ENCODE data around the gene PALS1.
"Not testable (repeated sequence)": the region's sequence is repeated elsewhere in the genome, so short reads cannot be mapped to it uniquely, and the experiment has no call there.

Gene PALS1

GRCh38 chr14:67267576-67268328 is 26.5 kb downstream of the PALS1 start:
- no peak for DNase-seq (ENCODE audit: low read depth)
- no peak overlapping the region for H3K4me3 ChIP-seq (ENCODE audit: low read depth, low read length)

GRCh38 chr14:67268426-67269150 is 27.4 kb downstream of the PALS1 start:
- no peak for DNase-seq (ENCODE audit: low read depth)
- no peak overlapping the region for H3K4me3 ChIP-seq (ENCODE audit: low read depth, low read length)
- TF ChIP-seq CTCF (IDR thresholded peaks at IDR 0.05; ENCODE audit: control insufficient read depth, extremely low read depth, insufficient read depth), result no peak

More at GRCh38 chr14:67267576-67268328, 26.5 kb downstream of the PALS1 start:
- no peak for TF ChIP-seq CTCF (IDR thresholded peaks at IDR 0.05; ENCODE audit: control insufficient read depth, extremely low read depth, insufficient read depth)

- DNase-seq (ENCODE audit: low read depth), result no peak
- H3K4me3 ChIP-seq (ENCODE audit: low read depth, low read length), result no peak overlapping the region
- TF ChIP-seq CTCF (IDR thresholded peaks at IDR 0.05; ENCODE audit: control insufficient read depth, extremely low read depth, insufficient read depth), result no peak
Observed at GRCh38 chr14:67269298-67270060, 28.2 kb downstream of the PALS1 start.

GRCh38 chr14:67270145-67270753 is 29.0 kb downstream of the PALS1 start:
- no peak for DNase-seq (ENCODE audit: low read depth)
- H3K4me3 ChIP-seq (ENCODE audit: low read depth, low read length), result no peak overlapping the region
- TF ChIP-seq CTCF (IDR thresholded peaks at IDR 0.05; ENCODE audit: control insufficient read depth, extremely low read depth, insufficient read depth), result no peak

GRCh38 chr14:67270933-67271332 is 29.7 kb downstream of the PALS1 start:
- H3K4me3 ChIP-seq (ENCODE audit: low read depth, low read length), result no peak overlapping the region
- TF ChIP-seq CTCF (IDR thresholded peaks at IDR 0.05; ENCODE audit: control insufficient read depth, extremely low read depth, insufficient read depth), result no peak
- no peak for DNase-seq (ENCODE audit: low read depth)

GRCh38 chr14:67273281-67273680 is 32.0 kb downstream of the PALS1 start:
- not testable (repeated sequence) for DNase-seq (ENCODE audit: low read depth); H3K4me3 ChIP-seq (ENCODE audit: low read depth, low read length)

GRCh38 chr14:67276131-67276530 is 34.9 kb downstream of the PALS1 start:
- no peak overlapping the region for H3K4me3 ChIP-seq (ENCODE audit: low read depth, low read length)
- DNase-seq (ENCODE audit: low read depth), result no peak
- TF ChIP-seq CTCF (IDR thresholded peaks at IDR 0.05; ENCODE audit: control insufficient read depth, extremely low read depth, insufficient read depth), result no peak
